Loucy (cell line): ENCODE results near the gene SCARF1.

Experiments used
- CTCF ChIP-seq: fragments of 200-600 bp; sonication (generic); conservative IDR thresholded peaks from 2 replicates; pipeline ENCODE4 v1.5.1; 2014; ENCODE audit warnings: mild to moderate bottlenecking, antibody characterized with exemption, low read length
- EZH2phosphoT487 ChIP-seq: fragments of 200-600 bp; IDR thresholded peaks from 2 replicates; pipeline ENCODE4 v1.6.1; 2018; ENCODE audit warnings: antibody characterized with exemption, mild to moderate bottlenecking, moderate library complexity, borderline replicate concordance

- no peak for TF ChIP-seq CTCF
- TF ChIP-seq EZH2phosphoT487 = no peak
Measured at GRCh38 chr17:1605681-1606351, 39.7 kb downstream of the SCARF1 start.
